Motor neuron (in vitro differentiated cells): ENCODE results near the gene KCTD13. TPM values are rescaled to one million over a fixed set of nuclear protein-coding genes. Genes with fewer than 3 reads are reported as not detected.
"Not testable (repeated sequence)": the region's sequence is repeated elsewhere in the genome, so short reads cannot be mapped to it uniquely, and the experiment has no call there.

ENCODE experiments used
- ATAC-seq, 8 experiments: fragments of 200-7000 bp; cut with Tn5 transposase; replicated peaks in 6 of 8; 2 replicates each; pipeline ENCODE4 v1.8.0; 2021; ENCODE audit warnings: mild to moderate bottlenecking in 8 of 8, moderate library complexity in 8 of 8
- H3K27ac ChIP-seq, 2 donors: fragments of 250-450 bp; sonication (Bioruptor Pico); 2 replicates each; pipeline ENCODE4 v1.9.0; 2021; ENCODE audit warnings: antibody characterized with exemption in 2 of 2, mild to moderate bottlenecking in 2 of 2, moderate library complexity in 1 of 2
- H3K4me1 ChIP-seq, 2 donors: fragments of 250-450 bp; sonication (Bioruptor Pico); replicated peaks in 1 of 2; 2 replicates each; pipeline ENCODE4 v1.6.1; 2021; ENCODE audit warnings: antibody characterized with exemption in 2 of 2, mild to moderate bottlenecking in 2 of 2, moderate library complexity in 1 of 2
- H3K4me3 ChIP-seq, 5 donors: fragments of 250-450 bp; sonication (Bioruptor Pico); 2 replicates each; pipeline ENCODE4 v1.9.0; 2021; ENCODE audit warnings: antibody characterized with exemption in 5 of 5, mild to moderate bottlenecking in 5 of 5, moderate library complexity in 4 of 5
- WGBS, 10 experiments: fragments of 450-650 bp; shearing (Covaris generic); methylation state at CpG; one replicate each; pipeline ENCODE4 v1.0.0; 2022; 5-methylcytosine and 5-hydroxymethylcytosine counted together
- in situ Hi-C, 9 experiments: fragments of 400-800 bp; cut with MboI; loops; one replicate each; pipeline ENCODE4 v1.15.0; 2021; ENCODE audit warnings: low sequenced_read_pairs in 9 of 9, low pct_unique_long_range_greater_than_20kb in 2 of 9; ENCODE audit not compliant: unreplicated experiment in 9 of 9
- total RNA-seq, 8 experiments: library from RNA; unstranded; fragments of 300-600 nt; gene quantifications; 2 replicates each; pipeline versions ENCODE4 v1.2.3 to v1.2.4, GENCODE V29; 2022

Gene KCTD13
- total RNA-seq, 8 experiments from 2014 or later, result 9.1 to 82.6 (median 15.2) TPM

DNA sequence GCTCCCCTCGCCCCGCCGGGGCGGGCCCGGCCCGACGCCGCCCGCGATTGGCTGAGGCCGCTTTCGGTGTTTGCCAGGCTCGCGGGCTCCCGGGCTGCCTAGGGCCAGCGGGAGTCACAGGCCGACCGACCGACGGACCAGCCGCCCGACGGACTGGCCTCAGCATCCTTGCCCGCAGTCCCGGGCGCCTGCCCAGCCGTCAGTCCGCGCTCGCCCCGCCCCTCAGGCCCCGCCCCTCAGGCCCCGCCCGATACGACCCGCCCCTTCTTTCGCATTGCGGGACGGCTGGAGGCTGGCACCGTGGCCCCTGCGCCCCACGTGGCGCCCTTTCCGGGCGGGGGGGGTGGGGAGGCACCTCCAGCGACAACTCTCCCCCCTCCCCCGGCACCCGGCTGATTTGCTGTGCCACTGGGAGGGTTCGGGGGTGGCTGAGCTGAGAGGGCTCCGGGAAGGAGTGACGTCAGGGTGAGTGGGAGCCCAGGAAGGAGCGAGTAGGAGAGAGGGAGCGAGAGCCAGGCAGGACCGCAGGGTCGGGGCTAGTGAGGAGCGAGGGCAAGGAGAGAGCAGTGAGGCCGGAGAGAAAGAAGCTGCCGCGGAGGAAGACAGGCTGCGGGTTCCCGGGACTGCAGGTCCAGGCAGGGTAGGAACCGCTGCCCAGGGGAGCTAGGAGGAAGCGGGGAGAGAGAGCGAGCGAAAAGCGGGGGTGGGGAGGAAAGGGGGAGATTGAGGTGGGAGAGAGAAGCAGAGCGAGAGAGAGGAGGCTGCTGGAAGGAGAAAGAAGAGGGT lies 25.7 kb downstream of the KCTD13 start, which contains the start of gene ASPHD1:
Gene ASPHD1 (plus strand): TSS at position 387 of the 786 bp plus-strand sequence. CDS start 484 bp downstream, outside the sequence.
- Histone ChIP-seq H3K27ac (peak within 1 kb of the TSS; percentile 86 to 88), H3K4me3 (peak within 1 kb of the TSS; percentile 39 to 65 (median 46)), H3K4me1 (peaks cover 22 to 23% of the 10 kb centered on the region in 2 donors)
- 0 to 20% (median 4%) methylated on average over 3 to 8 of the region's 67 CpGs; no CpG with 5 or more reads in 7 of the 10 experiments for WGBS, 10 experiments
- in situ Hi-C loops, result loop anchor here in 1 of 9 experiments (25.0 kb wide), 1 partner anchor 88 kb away; the partner anchor contains the start of genes MAZ, MVP, PAGR1 and PRRT2
- peak; percentile 73 to 84 (median 82) for ATAC-seq

DNA sequence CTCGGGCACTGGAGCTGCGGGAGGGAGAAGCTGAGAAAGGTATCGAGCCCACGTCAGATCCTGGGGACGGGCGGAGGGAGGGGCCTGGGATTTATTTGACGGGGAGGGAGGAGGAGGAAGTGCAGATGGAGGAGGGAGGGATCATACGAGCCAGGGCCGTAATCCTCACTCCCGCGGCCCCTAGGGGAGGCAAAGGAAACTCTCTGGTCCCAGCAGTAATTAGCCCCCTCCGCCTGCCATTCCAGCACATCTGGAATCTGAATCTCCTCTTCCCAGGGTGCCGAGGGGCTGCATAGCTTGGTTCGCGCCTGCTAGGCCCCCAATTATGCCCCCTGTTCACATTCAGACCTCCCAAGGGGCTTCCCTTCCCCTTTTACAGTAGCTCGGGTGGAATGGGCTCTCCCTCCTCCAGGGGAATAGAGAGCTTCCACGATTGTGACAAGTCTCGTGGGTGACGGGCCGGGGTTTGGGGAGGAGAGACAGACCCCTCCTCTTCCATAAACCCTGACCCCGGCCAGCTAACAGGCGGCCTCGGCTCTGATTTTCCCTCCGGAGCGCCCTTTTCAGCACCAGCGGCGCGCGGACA lies 26.4 kb downstream of the KCTD13 start, which contains the start of gene SEZ6L2:
Gene SEZ6L2 (minus strand): TSS at position 35 of the 586 bp plus-strand sequence. CDS start 531 bp downstream, outside the sequence.
- 0% methylated on average over 2 to 5 of the region's 29 CpGs; no CpG with 5 or more reads in 6 of the 10 experiments for WGBS, 10 experiments
- in situ Hi-C loops, result loop anchor here in 1 of 9 experiments (25.0 kb wide), 1 partner anchor 87 kb away; the partner anchor contains the start of genes MAZ, MVP, PAGR1 and PRRT2
- Histone ChIP-seq H3K27ac (peak within 1 kb of the TSS; percentile 86 to 88), H3K4me1 (peaks cover 22 to 23% of the 10 kb centered on the region in 2 donors), H3K4me3 (peak within 1 kb of the TSS; percentile 39 to 65 (median 46))
- ATAC-seq, result peak; percentile 65 to 83 (median 74)

DNA sequence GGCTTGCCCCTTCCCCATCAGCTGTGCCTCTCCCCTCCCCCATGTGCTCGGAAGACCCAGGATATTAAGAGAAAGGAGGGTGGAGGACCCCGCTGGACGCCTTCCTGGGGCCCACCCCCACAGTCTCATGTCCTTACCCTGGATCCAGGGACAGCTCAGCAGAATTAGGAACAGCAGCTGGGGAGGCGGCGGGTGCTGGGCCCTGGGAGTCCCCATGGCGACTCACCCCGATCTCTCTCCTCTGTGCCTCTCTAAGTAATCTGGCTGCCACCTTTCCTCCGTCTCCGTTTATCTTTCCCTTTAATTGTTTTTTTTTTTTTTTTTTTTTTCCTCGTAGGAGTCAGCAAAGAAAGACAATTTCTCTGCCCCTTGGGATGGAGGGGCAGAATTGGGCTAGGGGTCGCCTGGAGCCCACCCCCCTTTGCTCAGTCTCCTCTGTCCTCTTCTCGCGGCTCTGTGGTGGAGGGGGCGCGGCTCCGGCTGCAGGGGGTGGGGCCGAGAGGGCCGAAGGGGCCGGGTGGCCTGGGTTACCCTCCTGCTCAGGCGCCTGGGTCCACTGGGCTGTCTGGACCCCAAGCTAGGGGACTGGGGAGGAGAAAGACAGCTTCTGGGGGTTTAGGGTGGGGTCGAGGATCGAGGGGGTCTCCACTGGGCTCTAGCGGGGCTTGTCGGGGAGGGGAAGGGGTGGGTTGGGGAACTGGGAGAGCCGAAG lies 27.1 kb downstream of the KCTD13 start:
- H3K27ac ChIP-seq, result peak overlapping the region; percentile 86 to 88
- H3K4me3 ChIP-seq, result peak overlapping the region; percentile 39 to 65 (median 46)
- peak; percentile 10 to 62 (median 56) for ATAC-seq
- 0 to 8% (median 0%) methylated on average over 2 to 7 of the region's 25 CpGs; no CpG with 5 or more reads in 1 of the 10 experiments for WGBS, 10 experiments
- H3K4me1 ChIP-seq, result peaks cover 22 to 23% of the 10 kb centered on the region in 2 donors
- in situ Hi-C loops, result no loop called here

DNA sequence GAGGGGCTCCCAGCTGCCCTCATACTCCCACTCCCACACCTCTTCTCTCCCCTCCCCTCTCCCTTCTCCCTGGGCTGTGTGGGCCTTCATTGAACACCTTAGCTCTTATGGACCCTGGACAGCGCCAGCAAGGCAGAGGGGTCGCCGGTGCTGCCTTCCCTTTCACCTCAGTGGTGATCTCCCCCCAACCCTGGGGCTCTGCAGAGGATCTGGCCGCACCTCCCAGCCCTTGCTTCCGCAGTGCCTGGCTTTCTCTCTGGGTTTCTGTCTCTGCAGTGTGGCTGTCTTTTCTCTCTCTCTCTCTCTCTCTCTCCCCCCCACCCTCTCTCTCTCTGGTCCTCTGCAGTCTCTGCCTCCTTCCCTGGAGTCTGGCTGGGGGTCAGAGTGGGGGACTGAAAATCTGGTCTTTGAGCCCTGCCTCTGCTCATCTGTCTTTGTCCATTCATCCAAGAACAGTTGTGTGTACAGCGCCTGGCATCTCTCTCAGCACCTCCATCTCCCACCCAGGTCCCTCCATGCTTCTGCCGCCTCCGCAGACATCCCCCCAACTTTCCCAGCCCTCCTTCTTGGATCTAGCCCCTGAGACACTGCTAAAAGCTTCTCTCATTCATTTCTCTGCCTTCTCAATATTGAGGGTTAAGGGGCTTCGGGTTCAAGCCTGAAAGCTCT lies 27.8 kb downstream of the KCTD13 start:
- peak overlapping the region; percentile 86 to 88 for H3K27ac ChIP-seq
- WGBS, 10 experiments, result 0 to 20% (median 8%) methylated on average over 1 to 3 of the region's 9 CpGs; no CpG with 5 or more reads in 3 of the 10 experiments
- in situ Hi-C loops, result no loop called here
- peak overlapping the region; percentile 39 to 65 (median 46) for H3K4me3 ChIP-seq
- H3K4me1 ChIP-seq, result peaks cover 22 to 23% of the 10 kb centered on the region in 2 donors
- no peak for ATAC-seq

DNA sequence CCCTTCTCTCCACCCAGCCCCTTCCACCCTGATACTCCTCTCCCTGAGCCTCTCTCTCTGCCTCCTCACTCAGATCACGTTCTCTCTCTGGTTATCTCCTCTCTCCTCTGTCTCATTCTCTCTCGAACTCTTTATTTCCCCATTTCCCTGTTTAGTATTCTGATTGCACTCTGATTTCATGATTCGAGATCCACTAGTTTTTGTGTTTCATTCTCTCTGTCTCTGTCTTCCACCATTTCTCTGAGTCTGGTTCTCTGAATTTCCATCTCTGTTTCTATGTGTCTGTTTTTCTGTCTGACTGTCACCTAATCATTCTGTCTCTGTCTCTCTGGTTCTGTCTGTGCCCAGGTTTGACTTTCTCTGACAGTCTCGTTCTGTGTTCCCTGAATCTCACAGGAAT lies 28.7 kb downstream of the KCTD13 start:
- peaks cover 22 to 24% of the 10 kb centered on the region in 2 donors for H3K4me1 ChIP-seq
- peak overlapping the region in 4 of 5 donors; percentile 39 to 65 (median 52) for H3K4me3 ChIP-seq
- peak overlapping the region in 1 of 2 donors; percentile 7 for H3K27ac ChIP-seq
- 0 to 64% (median 36%) methylated on average over 1 to 4 of the region's 4 CpGs for WGBS, 10 experiments
- no peak for ATAC-seq
- in situ Hi-C loops, result no loop called here

DNA sequence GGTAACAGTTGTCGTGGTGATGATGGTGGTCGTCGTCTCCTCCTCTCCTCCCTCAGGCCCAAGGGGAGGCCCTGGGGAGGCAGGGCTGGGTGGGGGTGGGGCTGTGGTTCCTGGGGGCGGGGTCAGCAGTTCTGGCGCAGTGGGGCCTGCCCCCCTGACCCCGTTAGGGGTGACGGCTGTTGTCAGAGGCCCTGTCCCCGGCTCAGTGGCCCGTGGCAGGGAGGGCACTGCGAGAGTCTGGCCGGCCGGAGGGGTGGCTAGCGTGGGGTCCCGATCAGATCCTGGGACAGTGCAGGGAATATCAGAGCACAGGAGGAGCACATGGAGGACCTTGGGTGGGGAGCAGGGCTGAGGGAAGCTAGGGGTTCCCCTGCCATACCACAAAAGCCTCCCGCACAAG lies 29.2 kb downstream of the KCTD13 start:
- Histone ChIP-seq H3K27ac (no peak overlapping the region), H3K4me3 (peak overlapping the region in 2 of 5 donors; percentile 4 to 65), H3K4me1 (peaks cover 21 to 28% of the 10 kb centered on the region in 2 donors)
- in situ Hi-C loops, result no loop called here
- WGBS, 10 experiments, result 40% methylated on average over 1 of the region's 15 CpGs; no CpG with 5 or more reads in 9 of the 10 experiments
- ATAC-seq, result no peak

DNA sequence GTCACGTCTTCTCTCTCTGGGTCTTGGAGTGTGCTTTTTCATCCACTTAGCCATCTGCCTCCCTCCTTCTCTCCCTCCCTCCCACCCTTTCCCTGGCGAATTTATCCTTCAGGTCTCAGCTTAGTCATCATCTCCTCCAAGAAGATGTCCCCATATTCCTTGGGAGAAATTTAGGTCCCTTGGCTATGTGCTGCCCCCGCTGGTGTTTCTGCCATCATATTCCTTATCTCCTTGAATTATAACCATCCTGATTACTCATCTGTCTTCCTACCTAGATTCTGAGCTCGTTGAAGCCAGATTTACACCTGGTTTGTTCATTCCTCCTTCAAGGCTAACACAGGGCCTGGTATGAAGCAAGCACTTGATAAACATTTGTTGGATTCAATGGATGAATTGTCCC lies 31.7 kb downstream of the KCTD13 start:
- peaks cover 17 to 25% of the 10 kb centered on the region in 2 donors for H3K4me1 ChIP-seq
- no peak overlapping the region for H3K4me3 ChIP-seq
- in situ Hi-C loops, result no loop called here
- no peak overlapping the region for H3K27ac ChIP-seq
- no peak for ATAC-seq
- WGBS, 10 experiments, result 25 to 100% (median 70%) methylated on average over 1 of the region's 4 CpGs; no CpG with 5 or more reads in 6 of the 10 experiments

DNA sequence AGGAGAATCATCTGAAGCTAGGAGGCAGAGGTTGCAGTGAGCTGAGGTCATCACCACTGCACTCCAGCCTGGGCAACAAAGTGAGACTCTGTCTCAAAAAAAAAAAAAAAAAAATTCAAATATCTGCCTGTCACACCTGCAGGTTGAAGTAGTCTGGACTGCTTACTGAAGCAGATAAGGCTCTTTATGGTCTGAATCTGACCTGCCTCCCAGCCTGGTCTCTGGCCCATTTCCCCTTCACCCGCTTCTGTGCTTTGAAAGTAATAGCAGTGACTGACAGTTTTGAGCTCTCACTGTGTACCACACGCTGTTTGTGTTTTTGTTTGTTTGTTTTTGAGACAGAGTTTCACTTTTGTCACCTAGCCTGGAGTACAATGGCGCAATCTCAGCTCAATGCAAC lies 32.5 kb downstream of the KCTD13 start:
- H3K4me1 ChIP-seq, result peaks cover 17 to 23% of the 10 kb centered on the region in 2 donors
- WGBS, 10 experiments, result 71 to 100% (median 100%) methylated on average over 1 to 3 of the region's 3 CpGs; no CpG with 5 or more reads in 1 of the 10 experiments
- H3K27ac ChIP-seq, result no peak overlapping the region
- no peak for ATAC-seq
- in situ Hi-C loops, result no loop called here
- H3K4me3 ChIP-seq, result no peak overlapping the region

DNA sequence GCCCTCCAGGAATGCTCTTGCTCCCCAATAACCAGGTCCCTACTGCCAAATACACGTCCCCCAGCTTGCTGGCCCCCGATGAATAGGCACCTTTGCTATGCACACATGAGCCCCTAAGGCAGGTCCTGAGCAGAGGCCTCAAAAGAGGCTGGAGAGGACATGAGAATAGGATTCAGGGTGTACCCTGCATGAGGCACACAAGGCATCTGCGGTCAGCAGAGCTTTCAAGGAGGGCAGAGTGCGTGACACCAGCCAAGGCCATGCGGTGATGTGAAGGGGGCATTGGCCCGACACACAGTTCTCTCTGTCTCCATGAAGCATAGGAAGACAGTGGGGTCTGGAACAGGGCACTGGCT lies 33.6 kb downstream of the KCTD13 start:
- no peak overlapping the region for H3K4me3 ChIP-seq
- no peak for ATAC-seq
- peak overlapping the region in 1 of 2 donors; percentile 31 for H3K27ac ChIP-seq
- in situ Hi-C loops, result no loop called here
- peaks cover 12 to 14% of the 10 kb centered on the region in 2 donors for H3K4me1 ChIP-seq
- 17 to 59% methylated on average over 1 to 5 of the region's 6 CpGs; no CpG with 5 or more reads in 8 of the 10 experiments for WGBS, 10 experiments

DNA sequence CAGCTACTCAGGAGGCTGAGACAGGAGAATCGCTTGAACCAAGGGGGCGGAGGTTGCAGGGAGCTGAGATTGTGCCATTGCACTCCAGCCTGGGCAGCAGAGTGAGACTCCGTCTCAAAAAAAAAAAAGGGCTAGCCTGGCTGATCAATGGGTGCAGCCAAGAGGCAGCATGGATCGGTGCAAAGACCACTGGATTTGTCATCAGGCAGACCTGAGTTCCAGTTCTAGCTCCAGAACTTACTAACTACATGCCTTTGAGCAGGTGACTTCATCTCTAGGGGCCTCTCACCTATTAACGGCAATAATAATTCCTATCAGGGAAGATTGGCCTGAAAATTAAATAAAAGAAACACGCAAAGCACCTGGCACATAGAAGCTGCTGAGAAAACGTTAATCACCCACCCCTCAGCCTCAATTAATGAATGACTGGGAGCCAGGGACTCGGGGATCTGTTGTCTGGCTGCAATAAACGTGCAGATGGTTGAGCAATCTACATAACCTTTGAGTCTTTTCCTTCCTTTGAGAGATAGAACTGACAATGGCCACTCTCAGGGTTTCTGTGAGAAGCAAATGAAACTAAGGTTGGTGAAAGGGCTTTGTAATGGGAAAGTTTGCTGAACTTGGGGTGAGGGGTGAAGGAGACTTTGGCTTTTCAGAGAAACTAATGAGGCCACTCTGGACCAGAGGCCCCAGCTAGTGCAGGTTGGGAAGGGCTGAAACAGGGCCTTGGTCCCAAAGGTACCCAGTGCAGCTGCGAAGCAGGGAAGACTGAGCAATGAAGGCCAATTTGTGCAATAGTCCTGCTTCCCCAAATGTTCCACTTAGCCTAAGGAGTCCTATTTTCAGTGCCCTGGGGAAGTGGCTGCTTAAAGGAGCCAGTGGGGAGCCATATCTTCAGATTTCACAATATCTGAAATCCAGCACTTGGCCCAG lies 34.2 kb downstream of the KCTD13 start:
- in situ Hi-C loops, result no loop called here
- no peak overlapping the region for H3K4me3 ChIP-seq
- ATAC-seq, result peak in 1 of 8 experiments; percentile 21
- WGBS, 10 experiments, result 8 to 80% (median 35%) methylated on average over 1 to 10 of the region's 10 CpGs; no CpG with 5 or more reads in 3 of the 10 experiments
- peaks cover 8% of the 10 kb centered on the region in 2 donors for H3K4me1 ChIP-seq
- H3K27ac ChIP-seq, result peak overlapping the region in 1 of 2 donors; percentile 31

DNA sequence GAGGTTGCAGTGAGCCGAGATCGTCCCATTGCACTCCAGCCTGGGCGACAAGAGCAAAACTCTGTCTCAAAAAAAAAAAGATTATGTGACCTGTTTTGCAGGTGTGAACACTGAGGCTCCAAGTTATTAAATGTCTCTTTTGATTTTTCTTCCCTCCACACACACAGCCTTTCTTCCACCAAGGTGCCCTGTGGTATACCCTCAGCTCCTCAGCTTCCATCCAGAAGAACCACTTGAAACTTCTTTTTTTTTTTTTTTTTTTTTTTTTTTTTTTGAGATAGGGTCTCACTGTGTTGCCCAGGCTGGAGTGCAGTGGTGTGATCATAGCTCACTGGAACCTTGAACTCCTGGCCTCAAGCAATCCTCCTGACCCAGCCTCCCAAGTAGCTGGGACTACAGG lies 36.7 kb downstream of the KCTD13 start:
- ATAC-seq, in situ Hi-C loops, H3K27ac ChIP-seq, H3K4me1 ChIP-seq, H3K4me3 ChIP-seq: not testable (repeated sequence)
- 70 to 100% (median 100%) methylated on average over 1 to 3 of the region's 3 CpGs; no CpG with 5 or more reads in 4 of the 10 experiments for WGBS, 10 experiments
